PC-9 (cell line): ENCODE measurements around the gene AMMECR1. TPM values are rescaled to one million over a fixed set of nuclear protein-coding genes. Genes with fewer than 3 reads are reported as not detected.

ENCODE experiments used
- BruUV-seq: library from RNA; stranded (reverse); fragments of 400-500 nt; replicated peaks from 2 replicates; lab custom pipeline; 2021; lab: Mats Ljungman, UMichigan
- CTCF ChIA-PET: fragments of 300-600 bp; sonication (Branson Sonifier 250); formaldehyde crosslinking; loops from one replicate; lab custom pipeline; 2022; ENCODE audit warnings: antibody characterized with exemption; lab: Charles Lee
- POLR2A ChIA-PET: fragments of 300-600 bp; sonication (Branson Sonifier 250); formaldehyde crosslinking; loops from one replicate; lab custom pipeline; 2022; ENCODE audit warnings: antibody characterized with exemption; ENCODE audit not compliant: unreplicated experiment; lab: Charles Lee
- DNase-seq, 2 experiments: peaks; one replicate each; pipeline versions ENCODE4 v3.0.0 to v3.0.0-alpha.2; 2015 to 2022; ENCODE audit warnings: mixed read lengths in 1 of 2
- H2AFZ ChIP-seq: fragments of 200-600 bp; sonication (generic); 2 replicates; pipeline ENCODE4 v1.8.1; 2017; ENCODE audit warnings: antibody characterized with exemption
- H3F3A ChIP-seq: fragments of 200-600 bp; sonication (generic); 2 replicates; pipeline ENCODE4 v1.8.1; 2017; ENCODE audit warnings: antibody characterized with exemption, mild to moderate bottlenecking, low read depth; ENCODE audit not compliant: insufficient read depth
- H3K27ac ChIP-seq: fragments of 200-600 bp; sonication (generic); 2 replicates; pipeline ENCODE4 v1.6.1; 2016; ENCODE audit warnings: mixed run types
- H3K27me3 ChIP-seq: fragments of 200-600 bp; sonication (generic); 2 replicates; pipeline ENCODE4 v1.6.1; 2016; ENCODE audit warnings: low read depth, mixed run types; ENCODE audit not compliant: insufficient read depth
- H3K36me3 ChIP-seq: fragments of 200-600 bp; sonication (generic); 2 replicates; pipeline ENCODE4 v1.6.1; 2016; ENCODE audit warnings: low read depth, mixed run types
- H3K4me1 ChIP-seq: fragments of 200-600 bp; sonication (generic); replicated peaks from 2 replicates; pipeline ENCODE4 v1.6.1; 2016; ENCODE audit warnings: mixed run types; ENCODE audit not compliant: insufficient read depth
- H3K4me2 ChIP-seq: fragments of 200-600 bp; sonication (generic); 2 replicates; pipeline ENCODE4 v1.6.1; 2017; ENCODE audit warnings: mixed run types
- H3K4me3 ChIP-seq: fragments of 200-600 bp; sonication (generic); 2 replicates; pipeline ENCODE4 v1.6.1; 2016; ENCODE audit warnings: mixed run types
- H3K79me2 ChIP-seq: fragments of 200-600 bp; sonication (generic); 2 replicates; pipeline ENCODE4 v1.6.1; 2017; ENCODE audit warnings: low read depth, mixed run types
- H3K9me2 ChIP-seq: fragments of 200-600 bp; sonication (generic); 2 replicates; pipeline ENCODE4 v1.8.1; 2017; ENCODE audit warnings: mild to moderate bottlenecking; ENCODE audit not compliant: insufficient read depth
- H3K9me3 ChIP-seq: fragments of 200-600 bp; sonication (generic); 2 replicates; pipeline ENCODE4 v1.8.1; 2016; ENCODE audit warnings: low read depth; ENCODE audit not compliant: insufficient read depth
- H4K20me1 ChIP-seq: fragments of 200-600 bp; sonication (generic); 2 replicates; pipeline ENCODE4 v1.8.1; 2017; ENCODE audit not compliant: insufficient read depth
- CTCF ChIP-seq: fragments of 200-600 bp; sonication (generic); conservative IDR thresholded peaks from 2 replicates; pipeline ENCODE4 v1.6.1; 2017; ENCODE audit warnings: mixed run types, antibody characterized with exemption, mild to moderate bottlenecking, moderate library complexity
- EZH2 ChIP-seq: fragments of 200-600 bp; sonication (generic); IDR thresholded peaks from 2 replicates; pipeline ENCODE4 v1.8.0; 2017; ENCODE audit warnings: antibody characterized with exemption, low read depth
- intact Hi-C: fragments of 100-400 bp; cut with micrococcal nuclease; formaldehyde crosslinking; loops from one replicate; pipeline ENCODE4 v1.10.0; 2022; ENCODE audit not compliant: unreplicated experiment
- total RNA-seq: library from RNA; stranded (reverse); gene quantifications from 2 replicates; pipeline ENCODE4 v1.2.3, GENCODE V29; 2021

AMMECR1 gene
- total RNA-seq, 1 experiment from 2014 or later: 35.4 TPM

GRCh38 chrX:110321670-110322069 is 3.8 kb upstream of the AMMECR1 start:
- TF ChIP-seq EZH2: no peak
- TF ChIP-seq CTCF: no peak
- Histone ChIP-seq H2AFZ (no peak overlapping the region), H3K36me3 (no peaks in the 10 kb centered on the region), H3K4me1 (peaks cover 14% of the 10 kb centered on the region), H3K4me2 (no peak overlapping the region), H3K27me3 (no peaks in the 10 kb centered on the region), H3K9me3 (no peaks in the 10 kb centered on the region), H3K79me2 (peaks cover 11% of the 10 kb centered on the region), H3F3A (peaks cover 8% of the 10 kb centered on the region; the same call in 1 of the 2 replicates), H3K4me3 (no peak overlapping the region), H3K9me2 (no peaks in the 10 kb centered on the region), H4K20me1 (no peaks in the 10 kb centered on the region), H3K27ac (no peak overlapping the region)
- POLR2A ChIA-PET: interaction anchor here (0.5 kb wide), 1 partner anchor 10 kb away, joined by 3 read pairs; no protein-coding TSS in a partner anchor
- CTCF ChIA-PET: no interaction called here
- BruUV-seq: no TSS peak
- intact Hi-C loops: no loop called here
- DNase-seq: no peak

DNA sequence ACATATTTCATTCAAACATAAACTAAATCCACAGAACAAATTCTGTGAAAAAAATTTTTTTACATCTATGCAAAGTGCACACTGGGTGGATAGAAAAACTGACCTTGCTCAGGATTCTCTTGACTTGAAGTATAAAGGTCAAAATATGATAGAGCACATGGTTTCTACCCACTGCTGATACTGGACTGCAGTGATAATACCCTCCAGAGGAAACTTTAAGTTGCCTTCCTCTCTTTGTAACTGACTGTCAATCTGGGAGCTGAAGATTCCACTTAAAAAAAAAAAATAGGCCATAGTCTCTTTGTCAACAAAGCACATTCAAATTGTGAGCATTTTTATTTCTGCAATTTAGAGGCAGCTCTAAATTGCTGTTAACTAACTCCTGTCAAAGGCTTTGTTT is 3.2 kb upstream of the AMMECR1 start:
- intact Hi-C loops: no loop called here
- TF ChIP-seq EZH2: no peak
- no peak for TF ChIP-seq CTCF
- H3K4me3 ChIP-seq: no peak overlapping the region
- no peak overlapping the region for H2AFZ ChIP-seq
- BruUV-seq: no TSS peak
- POLR2A ChIA-PET: interaction anchor here (0.5 kb wide), 1 partner anchor 10 kb away, joined by 3 read pairs; no protein-coding TSS in a partner anchor
- peaks cover 18% of the 10 kb centered on the region for H3K4me1 ChIP-seq
- CTCF ChIA-PET: no interaction called here
- H3K36me3 ChIP-seq: no peaks in the 10 kb centered on the region
- H3F3A ChIP-seq: peaks cover 8% of the 10 kb centered on the region; the same call in 1 of the 2 replicates
- H3K27ac ChIP-seq: no peak overlapping the region
- H3K9me3 ChIP-seq: no peaks in the 10 kb centered on the region
- DNase-seq: no peak
- no peaks in the 10 kb centered on the region for H3K27me3 ChIP-seq
- H3K9me2 ChIP-seq: no peaks in the 10 kb centered on the region
- H3K4me2 ChIP-seq: no peak overlapping the region
- peaks cover 17% of the 10 kb centered on the region for H3K79me2 ChIP-seq
- H4K20me1 ChIP-seq: no peaks in the 10 kb centered on the region

DNA sequence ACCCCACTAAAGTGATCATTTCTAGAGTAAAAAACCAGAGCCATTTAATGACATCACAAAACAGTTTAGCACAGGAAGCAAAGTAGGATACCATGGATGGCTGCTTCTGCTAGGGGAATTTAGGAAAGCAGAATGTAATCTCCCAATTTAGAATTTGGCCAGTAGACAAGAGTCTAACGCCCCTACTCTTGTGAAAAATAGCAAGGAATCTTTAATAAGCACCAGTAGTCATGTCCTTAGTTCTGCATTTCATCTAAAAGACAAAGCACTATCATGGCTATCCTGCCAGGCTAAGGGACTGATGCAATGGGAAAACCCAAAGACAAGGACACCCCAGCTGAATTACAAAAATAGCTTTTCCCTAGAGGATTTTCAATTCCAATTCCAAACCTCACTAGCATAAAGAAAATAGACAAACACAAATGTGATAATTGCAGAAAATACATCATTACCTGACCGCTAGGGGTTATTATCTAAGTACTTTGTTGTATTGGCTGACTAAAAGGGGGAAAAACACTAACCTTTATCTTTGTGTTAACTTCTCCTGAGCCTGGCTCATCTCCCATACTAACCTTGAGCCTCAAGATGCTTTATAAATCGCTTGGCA is 2.6 kb upstream of the AMMECR1 start:
- Histone ChIP-seq H4K20me1 (no peaks in the 10 kb centered on the region), H3K4me3 (no peak overlapping the region), H3K27ac (no peak overlapping the region), H3K4me1 (peaks cover 24% of the 10 kb centered on the region), H3K9me3 (no peaks in the 10 kb centered on the region), H3K27me3 (no peaks in the 10 kb centered on the region), H3K4me2 (no peak overlapping the region), H3K79me2 (peaks cover 23% of the 10 kb centered on the region), H3K9me2 (no peaks in the 10 kb centered on the region), H3F3A (peaks cover 8% of the 10 kb centered on the region; the same call in 1 of the 2 replicates), H3K36me3 (no peaks in the 10 kb centered on the region), H2AFZ (no peak overlapping the region)
- CTCF ChIA-PET: no interaction called here
- TF ChIP-seq CTCF (no peak), EZH2 (no peak)
- BruUV-seq: no TSS peak
- intact Hi-C loops: no loop called here
- DNase-seq: no peak
- POLR2A ChIA-PET: no interaction called here
